Activated CD4-positive, alpha-beta T cell treated with anti-CD3 and anti-CD28 coated beads, Interleukin-10, Interleukin-2, amounts not matched to agents 100 ng/mL and 50 ng/mL, durations not matched to agents 16 hours and 8 hours (primary cell): ENCODE results near the gene PTH1R.
A peak's percentile ranks its signal among the peaks of the same experiment; 100 is the strongest.

Experiments
- DNase-seq: peaks from one replicate; pipeline ENCODE4 v3.0.0-alpha.2; 2020

Gene PTH1R

DNA sequence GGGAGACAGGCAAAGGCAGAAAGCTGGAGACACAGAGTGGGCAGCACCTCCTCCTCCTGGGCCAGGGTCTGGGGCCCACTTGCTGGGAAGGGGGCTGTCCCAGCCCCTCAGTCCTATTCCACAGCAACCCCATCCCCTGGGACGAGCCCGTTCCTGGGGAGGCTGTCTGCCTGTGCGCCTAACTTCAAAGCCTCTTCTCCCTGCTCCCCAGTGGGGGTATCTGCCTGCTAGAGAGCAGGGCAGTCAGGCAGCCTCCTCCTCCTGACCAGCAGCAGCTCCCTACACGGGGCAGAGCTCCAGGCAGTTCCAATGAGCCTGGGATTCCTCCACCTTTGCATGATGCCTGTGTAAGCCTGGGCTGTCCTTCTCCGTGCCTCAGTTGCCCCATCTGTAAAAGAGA is 6.9 kb downstream of the PTH1R start:
- DNase-seq, result no peak

DNA sequence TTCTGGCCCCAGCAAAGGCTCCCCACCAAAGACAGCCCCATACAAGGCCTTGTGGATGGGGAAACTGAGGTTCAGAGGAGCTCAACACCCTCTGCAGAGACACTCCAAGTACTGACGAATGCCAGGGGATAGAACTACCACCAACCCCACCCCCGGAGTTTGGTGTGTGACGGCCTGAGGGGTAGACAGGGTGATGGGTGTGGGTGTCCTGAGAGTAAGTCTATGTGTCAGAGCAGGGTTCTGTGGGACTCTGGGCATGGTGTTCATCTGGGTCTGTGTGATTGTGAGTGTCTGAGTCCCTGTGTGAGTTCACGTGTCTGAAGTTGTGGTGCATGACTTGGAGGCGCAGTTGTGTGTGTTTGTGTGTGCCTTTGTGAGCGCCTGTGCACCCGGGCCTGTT is 7.4 kb downstream of the PTH1R start:
- no peak for DNase-seq

DNA sequence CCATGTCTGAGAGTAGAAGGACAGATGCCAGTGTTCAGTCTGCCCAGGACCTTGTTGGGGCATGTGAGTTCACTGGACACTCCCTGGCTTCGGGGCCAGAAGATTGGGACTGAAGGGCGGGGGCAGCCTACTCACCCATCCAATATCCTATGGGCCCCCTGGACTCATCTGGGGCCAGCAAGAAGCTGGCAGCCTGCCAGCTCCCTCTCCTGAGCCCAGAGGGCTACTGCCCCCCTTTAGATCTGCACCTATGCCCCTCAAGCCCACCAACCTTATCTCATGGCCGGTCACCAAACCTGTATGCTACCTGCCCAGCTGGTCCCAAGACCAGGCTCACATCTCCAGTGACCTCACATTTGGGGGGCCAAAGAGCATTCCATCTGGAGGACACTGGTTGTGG is 8.1 kb downstream of the PTH1R start:
- DNase-seq, result no peak

DNA sequence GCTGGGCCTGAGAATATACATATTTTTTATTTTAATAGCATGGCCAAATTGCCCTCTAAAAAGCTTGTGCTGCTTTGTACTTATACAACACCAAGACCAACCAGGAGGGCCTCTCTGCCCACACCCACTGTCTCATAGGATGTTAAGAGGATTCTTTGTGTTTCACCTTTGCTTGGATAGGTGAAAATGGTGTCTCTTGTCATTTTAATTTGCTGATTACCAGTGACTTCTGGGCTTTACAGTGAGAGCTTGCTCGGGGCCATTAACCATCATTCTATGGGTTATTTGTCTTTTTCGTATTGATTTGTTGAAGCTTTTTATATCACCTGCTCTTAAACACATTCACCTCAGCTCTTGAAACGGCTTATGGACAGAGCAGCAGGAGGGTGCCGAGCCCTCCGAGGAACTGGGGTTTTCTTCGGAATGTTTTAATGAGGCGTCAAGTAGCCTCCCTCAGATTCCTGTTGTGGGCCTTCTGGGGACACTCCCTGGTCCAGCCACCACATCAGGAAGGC is 10.5 kb downstream of the PTH1R start:
- no peak for DNase-seq

DNA sequence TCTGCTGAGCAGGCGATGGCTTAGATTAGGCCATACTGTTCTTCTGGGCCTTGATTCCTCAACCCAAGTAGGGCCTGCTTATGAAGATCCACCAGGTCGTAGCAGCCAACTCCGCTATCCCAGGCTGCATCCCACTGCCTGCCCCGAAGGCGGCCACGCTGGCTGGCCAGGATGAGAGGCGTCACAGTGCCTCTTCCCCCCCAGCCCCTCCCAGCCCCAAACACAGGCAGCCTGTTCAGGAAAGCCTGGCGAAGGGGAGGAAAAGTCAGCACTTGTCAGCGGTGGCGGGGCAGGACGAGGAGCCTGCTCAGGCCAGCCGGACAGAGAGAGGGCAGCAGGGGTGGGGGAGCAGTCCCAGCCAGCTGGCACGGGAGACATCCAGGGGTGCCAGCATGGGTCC is 11.2 kb downstream of the PTH1R start:
- DNase-seq, result no peak

DNA sequence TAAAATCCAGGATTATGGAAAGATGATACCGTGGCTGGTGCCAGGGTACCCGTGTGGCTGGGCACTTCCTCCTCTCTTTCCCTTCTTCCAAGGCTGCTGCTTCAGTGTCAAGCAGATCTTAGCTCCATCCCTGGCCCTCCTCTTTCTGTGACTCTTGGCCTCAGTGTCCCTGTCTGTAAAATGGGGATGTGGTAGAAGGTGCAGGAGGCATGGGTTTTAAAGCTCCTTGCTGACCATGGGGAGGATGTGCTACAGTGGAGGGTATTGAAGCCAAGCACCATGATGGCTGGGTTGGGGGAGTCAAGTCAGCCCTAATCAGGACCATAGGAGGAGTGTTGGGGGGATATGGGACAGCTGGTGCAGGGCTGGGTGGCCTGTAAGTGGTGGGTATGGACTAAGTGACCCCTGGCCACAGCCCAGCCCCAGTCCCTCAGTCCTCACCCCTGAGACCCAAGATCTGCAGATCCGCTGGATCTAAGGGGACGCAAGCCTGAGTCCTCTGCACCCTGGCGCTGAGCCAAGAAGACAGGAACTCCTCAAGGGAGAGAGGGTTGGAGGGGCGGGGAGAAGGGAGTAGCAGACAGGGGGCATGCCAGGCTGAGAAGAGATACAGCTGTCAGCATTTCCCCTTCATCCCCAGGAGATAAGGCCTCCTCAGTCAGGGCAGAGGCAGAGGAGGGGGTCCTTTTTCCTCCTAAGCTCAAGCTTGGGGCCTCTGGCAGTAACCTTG is 12.0 kb downstream of the PTH1R start:
- no peak for DNase-seq

DNA sequence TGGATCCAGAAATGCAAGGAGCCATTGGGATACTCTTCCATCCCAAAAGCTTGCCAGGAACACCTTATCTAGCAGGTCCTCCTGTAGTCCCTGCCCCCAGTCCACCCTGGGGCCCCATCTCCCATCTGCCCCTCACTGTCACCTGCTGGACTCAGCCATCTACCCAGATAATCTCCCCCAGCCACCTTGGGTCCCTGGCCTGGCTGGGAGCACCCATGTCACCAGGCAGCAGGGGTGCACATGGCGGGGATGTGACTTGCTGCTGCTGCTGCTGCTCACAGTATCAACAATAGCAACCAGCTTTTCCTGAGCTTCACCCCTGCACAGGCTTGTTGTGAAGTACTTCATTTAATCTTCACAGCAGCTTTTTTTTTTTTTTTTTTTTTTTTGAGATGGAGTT is 12.6 kb downstream of the PTH1R start:
- DNase-seq, result no peak

DNA sequence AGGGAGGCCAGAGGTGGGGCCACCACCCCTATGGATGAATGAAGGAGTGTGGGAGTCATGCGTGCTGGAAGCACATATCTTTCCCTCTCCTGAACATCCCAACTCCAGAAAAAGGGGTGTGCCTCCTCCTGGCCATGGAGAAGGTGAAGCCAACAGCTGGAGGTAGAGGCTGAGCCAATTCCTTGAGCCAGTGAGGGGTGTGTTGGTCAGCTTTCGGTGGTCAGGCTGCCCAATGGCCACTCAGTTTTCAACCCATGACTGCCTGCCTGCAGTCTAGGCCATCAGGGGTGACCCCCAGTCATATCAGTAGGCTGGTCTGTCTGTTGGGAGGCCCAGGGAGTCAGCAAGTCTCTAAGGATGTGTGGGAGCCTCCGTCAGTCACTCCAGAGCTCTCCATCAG is 13.6 kb downstream of the PTH1R start:
- no peak for DNase-seq

DNA sequence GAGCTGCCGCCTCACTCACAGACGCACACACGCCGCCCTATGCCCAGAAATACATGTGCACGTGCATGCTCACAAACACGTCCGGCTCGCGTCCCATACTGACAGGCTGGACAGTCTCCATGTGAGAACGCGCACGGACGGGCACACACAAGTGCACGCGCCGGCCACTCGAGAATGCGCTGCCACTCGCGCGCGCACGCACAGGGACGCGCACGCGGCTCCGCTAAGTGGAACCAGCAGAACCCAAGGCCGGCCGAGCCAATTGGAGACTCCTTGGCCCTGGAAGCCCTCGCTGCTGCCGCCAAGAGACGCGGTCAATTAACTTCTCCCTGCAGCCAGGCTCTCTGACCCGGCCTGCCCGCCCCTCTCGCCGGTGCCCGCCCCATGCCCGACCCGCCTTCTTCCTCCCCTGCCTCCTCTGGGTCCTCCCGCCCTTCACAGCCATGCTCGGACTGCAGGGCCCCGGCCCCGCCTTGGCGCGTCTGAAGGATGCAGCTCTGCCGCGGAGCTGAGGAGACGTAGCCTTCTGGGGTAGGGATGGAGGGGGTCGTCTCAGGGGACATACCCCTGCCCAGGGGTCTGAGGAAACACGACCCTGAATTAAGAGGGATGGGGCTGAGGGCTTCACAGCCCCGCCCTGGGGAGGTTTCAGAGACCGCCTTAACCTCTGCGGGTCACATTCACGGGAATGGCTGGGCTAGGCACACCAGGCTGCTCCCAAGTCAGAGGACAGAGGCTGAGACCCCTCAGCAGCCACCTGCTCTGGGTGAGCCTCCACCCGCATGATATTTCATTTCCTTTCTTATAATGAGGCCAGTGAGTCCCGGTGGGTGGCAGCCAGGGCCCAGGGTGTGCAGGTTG is 15.0 kb downstream of the PTH1R start:
- DNase-seq, result peak; percentile 12

DNA sequence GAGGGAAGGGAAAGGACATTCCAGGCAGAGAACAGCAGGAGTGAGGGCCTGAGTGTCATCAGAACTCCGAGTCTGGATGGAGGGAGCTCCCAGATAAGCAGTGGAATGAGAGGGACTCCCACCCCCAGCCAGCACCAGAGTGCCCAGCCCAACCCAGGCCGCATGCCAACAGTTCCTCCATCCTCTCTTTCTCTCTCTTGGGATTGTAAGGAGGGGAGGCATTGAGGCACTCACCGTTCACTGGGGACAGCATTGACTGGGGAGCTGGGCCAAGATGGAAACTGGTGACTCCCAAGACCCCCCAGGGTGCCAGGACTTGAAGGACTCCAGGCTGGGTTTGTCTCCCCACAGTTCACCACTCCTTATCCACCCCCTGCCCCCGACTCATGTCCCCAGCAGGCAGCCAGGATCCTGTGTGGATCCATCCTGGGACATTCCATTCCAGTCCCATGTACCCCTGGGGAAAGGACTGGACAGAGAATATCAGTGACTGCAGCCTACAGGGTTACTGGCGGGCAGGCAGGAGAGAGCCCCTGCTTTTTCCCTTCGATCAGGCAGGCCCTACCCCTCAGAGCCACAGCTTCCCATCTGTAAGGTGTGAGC is 15.7 kb downstream of the PTH1R start:
- DNase-seq, result no peak

DNA sequence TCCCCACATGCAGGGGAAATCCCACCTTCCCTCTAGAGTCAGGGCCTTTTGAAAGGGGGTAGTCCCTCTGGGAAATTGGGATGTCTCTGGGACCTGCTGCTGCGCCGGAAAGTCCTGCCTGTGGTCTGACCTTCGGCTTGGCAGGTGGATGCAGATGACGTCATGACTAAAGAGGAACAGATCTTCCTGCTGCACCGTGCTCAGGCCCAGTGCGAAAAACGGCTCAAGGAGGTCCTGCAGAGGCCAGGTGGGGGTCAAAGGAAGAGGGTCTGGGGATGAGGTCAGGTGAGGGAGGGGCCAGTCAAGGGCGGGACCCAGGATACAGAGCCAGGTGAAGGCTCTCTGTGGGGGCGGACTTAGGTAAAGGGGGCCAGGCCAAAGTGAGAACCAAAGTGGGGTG is 16.2 kb downstream of the PTH1R start:
- DNase-seq, result no peak

DNA sequence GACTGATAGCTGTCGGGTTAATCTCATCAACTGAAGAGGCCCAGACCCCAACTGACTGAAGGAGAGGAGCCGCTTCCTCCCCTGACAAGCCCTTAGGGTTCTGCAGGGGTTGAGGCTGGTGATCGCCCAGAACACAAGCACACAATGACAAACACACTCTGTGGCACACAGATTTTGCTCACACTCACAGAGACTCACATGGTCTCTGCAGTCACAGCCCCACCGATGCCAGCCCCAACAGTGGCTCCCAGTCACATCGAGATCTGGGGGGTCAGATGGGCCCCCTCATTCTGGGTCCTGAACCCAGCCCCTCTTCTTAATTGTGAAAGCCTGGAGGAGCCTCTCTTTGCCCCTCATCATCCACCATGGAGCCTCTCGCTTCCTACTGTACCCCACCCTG is 16.7 kb downstream of the PTH1R start:
- no peak for DNase-seq

DNA sequence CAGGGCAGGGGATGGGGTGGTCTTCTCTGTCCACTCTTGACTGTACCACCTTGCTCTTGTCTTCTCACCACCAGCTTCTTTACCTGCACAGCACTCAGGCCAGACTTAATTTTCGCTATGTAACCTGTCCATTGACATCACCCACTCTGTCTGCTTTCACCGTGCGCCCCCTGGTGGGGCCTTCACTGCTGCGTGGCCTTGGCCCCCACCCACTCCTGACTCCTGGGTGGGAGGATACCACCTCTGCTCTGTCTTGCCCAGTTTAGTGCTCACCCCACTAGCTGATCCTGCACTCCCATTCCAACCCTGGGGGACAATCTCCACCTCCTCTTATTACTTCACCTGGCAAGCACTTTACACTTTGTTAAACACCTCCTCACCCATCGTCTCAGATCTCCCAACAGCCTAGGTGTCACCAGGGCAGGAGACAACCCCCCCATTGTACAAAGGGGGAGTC is 17.7 kb downstream of the PTH1R start:
- peak; percentile 75 for DNase-seq

DNA sequence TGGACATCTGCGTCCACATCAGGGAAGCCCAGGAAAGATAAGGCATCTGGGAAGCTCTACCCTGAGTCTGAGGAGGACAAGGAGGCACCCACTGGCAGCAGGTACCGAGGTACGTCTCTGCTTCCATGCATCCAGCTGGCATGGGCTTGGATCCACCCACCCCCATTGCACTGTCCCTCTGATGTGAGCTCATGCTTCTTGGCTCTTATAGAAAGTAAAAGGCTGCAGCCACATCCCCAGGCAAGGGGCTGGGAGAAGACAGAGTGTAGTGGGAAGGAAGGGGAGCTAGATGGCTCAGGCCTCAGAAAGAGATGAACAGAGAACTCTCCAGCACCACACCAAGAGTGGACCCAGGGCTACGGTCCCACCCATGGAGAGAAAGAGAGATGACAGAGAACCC is 18.2 kb downstream of the PTH1R start:
- no peak for DNase-seq

DNA sequence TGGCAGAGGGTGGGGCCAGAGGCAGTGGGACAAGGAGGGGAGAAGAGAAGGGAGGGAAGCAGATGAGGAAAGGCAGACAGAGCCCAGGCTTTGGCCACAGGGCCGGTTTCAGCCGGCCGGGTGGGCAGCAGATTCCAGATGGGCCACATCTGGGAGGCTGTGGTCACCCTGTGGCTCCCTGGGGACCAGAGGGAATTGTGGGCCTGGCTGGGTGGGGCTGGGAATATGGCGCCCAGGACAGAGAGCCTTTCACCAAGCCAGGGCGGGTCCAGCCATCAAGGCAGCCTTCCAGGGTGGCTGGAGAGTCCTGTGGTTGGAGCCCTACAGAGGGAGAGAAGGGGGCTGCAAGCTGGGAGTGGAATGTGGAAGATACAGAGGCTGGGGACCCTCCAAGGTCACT is 18.9 kb downstream of the PTH1R start:
- no peak for DNase-seq

DNA sequence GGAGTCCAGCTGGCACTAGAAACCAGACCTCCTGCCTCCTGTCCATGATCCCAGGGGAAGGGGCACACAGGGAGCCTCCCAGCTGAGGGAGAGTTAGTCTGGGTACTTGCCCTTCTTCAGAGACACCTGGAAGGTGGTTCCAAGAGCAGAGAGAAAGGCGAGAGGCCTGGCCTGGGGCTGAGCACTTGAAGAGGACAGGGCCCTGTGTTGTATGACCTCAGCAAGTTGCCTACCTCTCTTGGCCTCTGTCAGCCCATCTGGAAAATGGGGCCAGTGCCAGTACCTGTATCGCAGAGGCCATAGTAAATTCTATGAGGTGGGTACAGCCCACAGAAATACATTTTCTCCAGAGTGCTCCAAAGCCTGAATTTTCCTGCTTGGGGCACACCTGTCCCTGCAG is 19.5 kb downstream of the PTH1R start:
- DNase-seq, result no peak

DNA sequence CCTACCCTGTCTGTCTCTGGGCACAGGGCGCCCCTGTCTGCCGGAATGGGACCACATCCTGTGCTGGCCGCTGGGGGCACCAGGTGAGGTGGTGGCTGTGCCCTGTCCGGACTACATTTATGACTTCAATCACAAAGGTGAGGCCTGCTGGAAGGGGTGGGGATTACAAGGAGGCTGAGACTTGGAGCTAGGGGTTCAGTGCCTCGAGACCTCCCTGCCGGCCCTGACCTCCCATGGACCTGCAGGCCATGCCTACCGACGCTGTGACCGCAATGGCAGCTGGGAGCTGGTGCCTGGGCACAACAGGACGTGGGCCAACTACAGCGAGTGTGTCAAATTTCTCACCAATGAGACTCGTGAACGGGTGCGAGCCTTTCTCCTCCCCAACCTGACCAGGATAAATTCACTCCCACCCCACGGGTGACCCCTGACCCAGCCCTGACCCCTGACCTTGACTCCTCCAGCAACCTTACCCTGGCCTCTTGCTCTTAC is 20.4 kb downstream of the PTH1R start:
- DNase-seq, result no peak

DNA sequence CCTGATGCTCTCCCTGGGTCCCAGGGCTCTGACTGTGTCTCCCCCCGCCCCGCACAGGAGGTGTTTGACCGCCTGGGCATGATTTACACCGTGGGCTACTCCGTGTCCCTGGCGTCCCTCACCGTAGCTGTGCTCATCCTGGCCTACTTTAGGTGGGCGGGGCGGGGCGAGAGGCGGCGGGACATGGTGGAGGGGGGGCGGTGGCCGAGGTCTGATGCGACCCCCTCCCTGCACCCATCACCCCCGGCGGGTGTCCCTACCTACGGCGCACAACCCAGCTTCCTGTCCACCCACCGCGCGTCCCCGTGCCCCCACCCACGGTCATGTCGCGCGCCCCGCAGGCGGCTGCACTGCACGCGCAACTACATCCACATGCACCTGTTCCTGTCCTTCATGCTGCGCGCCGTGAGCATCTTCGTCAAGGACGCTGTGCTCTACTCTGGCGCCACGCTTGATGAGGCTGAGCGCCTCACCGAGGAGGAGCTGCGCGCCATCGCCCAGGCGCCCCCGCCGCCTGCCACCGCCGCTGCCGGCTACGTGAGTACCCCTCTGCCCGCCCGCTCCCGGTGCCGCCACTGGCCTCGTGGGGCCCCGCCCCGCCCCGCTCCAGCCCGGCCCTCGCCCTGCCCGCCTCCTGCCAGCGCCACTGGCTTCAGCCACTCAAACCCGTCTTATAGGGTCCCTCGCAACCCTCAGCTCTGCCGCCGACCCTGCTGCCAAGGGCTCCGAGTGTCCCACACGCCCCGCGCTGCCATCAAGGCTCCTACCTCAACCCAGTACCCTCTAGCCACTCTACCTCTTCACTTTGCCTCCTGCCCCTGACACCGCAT is 21.0 kb downstream of the PTH1R start:
- DNase-seq, result no peak

DNA sequence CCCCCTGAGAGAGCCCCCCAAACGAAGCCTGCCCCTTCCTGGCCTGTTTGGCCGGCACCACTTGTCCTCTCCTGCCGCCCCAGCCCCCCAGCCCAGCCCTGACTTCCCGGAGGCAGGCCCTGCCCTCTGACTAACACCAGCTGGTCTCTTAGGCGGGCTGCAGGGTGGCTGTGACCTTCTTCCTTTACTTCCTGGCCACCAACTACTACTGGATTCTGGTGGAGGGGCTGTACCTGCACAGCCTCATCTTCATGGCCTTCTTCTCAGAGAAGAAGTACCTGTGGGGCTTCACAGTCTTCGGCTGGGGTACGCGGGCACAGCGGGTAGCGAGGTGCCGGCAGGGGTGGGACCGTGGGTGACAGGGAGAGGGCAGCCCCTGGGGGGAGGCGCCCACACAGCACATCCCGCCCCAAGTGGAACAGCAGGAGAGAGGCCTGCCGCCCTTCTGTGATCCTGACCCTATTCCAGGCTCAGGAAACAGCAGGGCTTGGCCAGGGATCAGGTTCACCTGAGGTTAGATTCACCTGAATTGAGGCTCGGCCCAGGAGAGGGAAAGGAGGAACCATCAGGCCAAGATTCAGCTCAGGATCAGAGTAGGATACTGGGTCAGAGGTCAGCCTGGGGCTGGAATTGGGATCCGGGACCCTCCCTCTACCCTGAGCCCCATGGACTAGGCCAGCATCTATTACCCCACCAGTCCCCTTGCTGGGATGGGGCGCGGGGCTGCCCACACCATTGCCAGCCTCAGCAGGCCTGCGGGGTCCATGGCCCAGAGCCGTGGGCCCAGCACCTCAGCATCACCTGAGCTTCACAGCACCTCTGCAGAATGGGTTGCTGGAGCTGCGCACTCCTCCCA is 21.9 kb downstream of the PTH1R start:
- DNase-seq, result no peak

DNA sequence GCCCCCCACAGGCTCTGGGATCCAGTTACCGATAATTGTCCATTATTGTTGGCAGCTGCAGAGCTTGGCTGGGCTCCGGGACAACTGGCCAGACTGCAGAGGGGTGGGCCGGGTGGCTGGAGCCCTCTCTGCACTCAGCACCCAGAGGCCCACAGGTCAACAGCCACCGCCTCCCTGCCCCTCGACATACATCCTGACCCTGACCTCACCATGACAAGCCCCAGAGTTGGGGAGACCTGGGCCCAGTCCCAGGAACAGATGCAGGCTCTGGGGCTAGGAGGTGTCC is 22.4 kb downstream of the PTH1R start:
- DNase-seq, result no peak

DNA sequence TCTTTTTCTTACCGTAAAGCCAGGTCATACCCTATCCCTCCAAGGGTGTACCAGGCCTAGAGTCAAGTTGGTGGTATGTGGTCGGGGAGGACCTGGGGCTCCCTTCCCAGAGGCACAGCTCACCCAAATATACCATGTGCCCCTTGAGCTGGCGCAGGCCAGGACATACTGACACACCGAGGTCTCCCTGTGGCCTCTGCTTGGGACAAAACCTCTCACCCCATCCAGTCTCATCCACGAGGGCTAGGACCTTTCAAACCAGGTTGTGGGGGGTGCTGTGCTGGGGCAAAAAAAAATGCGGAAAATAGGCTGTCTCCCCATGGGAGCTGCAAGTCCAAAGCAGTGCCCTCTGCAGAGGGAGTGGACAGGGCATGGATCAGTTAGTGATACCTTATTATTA is 22.8 kb downstream of the PTH1R start:
- no peak for DNase-seq

DNA sequence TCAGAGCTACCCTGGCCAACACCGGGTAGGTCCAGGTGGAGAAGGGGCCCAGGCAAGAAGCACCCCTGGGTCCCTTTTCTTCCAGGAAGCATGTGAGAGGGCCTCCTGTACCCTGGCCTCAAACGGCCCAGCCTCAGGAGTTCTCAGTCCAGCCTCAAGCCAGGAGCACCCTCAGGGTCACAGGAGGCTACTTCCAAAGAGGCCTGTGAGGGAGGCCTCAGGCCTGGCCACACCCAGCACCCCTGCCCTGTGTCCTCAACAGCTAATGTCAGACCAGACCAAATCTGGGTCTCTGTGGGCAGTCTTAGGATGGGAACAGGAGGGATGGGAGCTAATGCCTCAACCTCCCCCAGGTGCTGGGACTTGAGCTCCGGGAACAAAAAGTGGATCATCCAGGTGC is 23.5 kb downstream of the PTH1R start:
- DNase-seq, result no peak
